ENCODE measurements around the gene RIMS1. TPM values are rescaled to one million over a fixed set of nuclear protein-coding genes. Genes with fewer than 3 reads are reported as not detected.

Gene RIMS1
- total and polyA plus RNA-seq, 2 of the 13 experiments (the other 11 are each of a cell fraction or from before 2014, with no cell fraction given) = not detected

- Histone ChIP-seq H2AFZ (ENCODE audit: low read length) (no peak overlapping the region), H3K79me2 (ENCODE audit: insufficient read depth, low read length) (no peaks in the 10 kb centered on the region), H3K36me3 (replicated peaks in 1 of 2; ENCODE audit: control insufficient read depth in 1 of 2, insufficient read depth in 2 of 2, low read length in 2 of 2) (no peaks in the 10 kb centered on the region), H4K20me1 (ENCODE audit: insufficient read depth, low read length) (no peaks in the 10 kb centered on the region), H3K4me1 (ENCODE audit: insufficient read depth, low read length) (no peaks in the 10 kb centered on the region), H3K9ac (ENCODE audit: insufficient read depth, low read depth, low read length) (no peak overlapping the region), H3K9me3 (ENCODE audit: low read length) (no peaks in the 10 kb centered on the region), H3K27ac (ENCODE audit: extremely low read length, insufficient read depth, low read length) (no peak overlapping the region), H3K4me2 (ENCODE audit: low read depth, low read length) (no peak overlapping the region), H3K27me3 (ENCODE audit: control insufficient read depth in 1 of 2, insufficient read depth in 2 of 2, low read length in 2 of 2) (no peaks in the 10 kb centered on the region), H3K4me3 (replicated peaks in 1 of 3; ENCODE audit: insufficient read depth in 1 of 3, low read depth in 2 of 3, low read length in 3 of 3) (no peak overlapping the region)
- no TSS peak for BruUV-seq (replicated peaks)
- FAIRE-seq = no peak
- intact Hi-C loops (cut with micrococcal nuclease; ENCODE audit: unreplicated experiment) = no loop called here
- ATAC-seq = no peak
- in situ Hi-C loops (cut with HindIII; ENCODE audit: extremely low pct_ligation_motif_present, low pct_unique_long_range_greater_than_20kb) = no loop called here
- CTCF ChIA-PET (ENCODE audit: low intra/inter-chr PET ratio, low total read pairs) = no interaction called here
- POLR2A ChIA-PET = no interaction called here
- 0% methylated on average over 2 of the region's 2 CpGs for WGBS (ENCODE audit: low lambda C conversion rate)
- DNase-seq (ENCODE audit: low spot score) = no peak
- TF ChIP-seq MTERF4 (CRISPR knock-in tag; IDR thresholded peaks at IDR 0.05) (no peak), RFX5 (IDR thresholded peaks at IDR 0.05; ENCODE audit: low read depth, low read length) (no peak), ZNF280D (CRISPR knock-in tag; IDR thresholded peaks at IDR 0.05) (no peak), TFE3 (CRISPR knock-in tag; IDR thresholded peaks at IDR 0.05) (no peak), KAT7 (CRISPR knock-in tag; IDR thresholded peaks at IDR 0.05; ENCODE audit: borderline replicate concordance) (no peak), HHEX (CRISPR knock-in tag; IDR thresholded peaks at IDR 0.05) (no peak), ZNF205 (CRISPR knock-in tag; IDR thresholded peaks at IDR 0.05) (no peak)
Observed at GRCh38 chr6:72032086-72032485, 145.7 kb downstream of the RIMS1 start.

Measured in HepG2 (cell line).